NCI-H146 (cell line): ENCODE results near the gene KIAA1549.

Source experiments
- DNase-seq: peaks from one replicate; lab custom pipeline; 2025; lab: John Stamatoyannopoulos, UW

The KIAA1549 gene

GRCh38 chr7:138880881-138881578 lies 100.2 kb downstream of the KIAA1549 start:
- DNase-seq, result no peak

GRCh38 chr7:138879356-138879755 lies 101.8 kb downstream of the KIAA1549 start:
- no peak for DNase-seq

GRCh38 chr7:138878856-138879255 lies 102.3 kb downstream of the KIAA1549 start:
- DNase-seq, result no peak

GRCh38 chr7:138878051-138878450 lies 103.1 kb downstream of the KIAA1549 start:
- no peak for DNase-seq

GRCh38 chr7:138876326-138876725 lies 104.9 kb downstream of the KIAA1549 start:
- DNase-seq, result no peak

- DNase-seq, result no peak
Measured at GRCh38 chr7:138875794-138876193, 105.4 kb downstream of the KIAA1549 start.

GRCh38 chr7:138873220-138873892 lies 107.8 kb downstream of the KIAA1549 start:
- DNase-seq, result no peak

- no peak for DNase-seq
Measured at GRCh38 chr7:138872576-138872975, 108.6 kb downstream of the KIAA1549 start.

GRCh38 chr7:138871814-138872090 lies 109.4 kb downstream of the KIAA1549 start:
- no peak for DNase-seq

- DNase-seq, result no peak
Measured at GRCh38 chr7:138871065-138871813, 110.0 kb downstream of the KIAA1549 start.

- DNase-seq, result no peak
Measured at GRCh38 chr7:138869353-138869752, 111.8 kb downstream of the KIAA1549 start.

- no peak for DNase-seq
Measured at GRCh38 chr7:138868711-138869110, 112.5 kb downstream of the KIAA1549 start.

- no peak for DNase-seq
Measured at GRCh38 chr7:138867744-138868143, 113.4 kb downstream of the KIAA1549 start.

GRCh38 chr7:138866353-138866752 lies 114.8 kb downstream of the KIAA1549 start:
- no peak for DNase-seq

GRCh38 chr7:138865843-138866242 lies 115.3 kb downstream of the KIAA1549 start:
- no peak for DNase-seq

GRCh38 chr7:138864667-138865066 lies 116.5 kb downstream of the KIAA1549 start:
- no peak for DNase-seq

GRCh38 chr7:138863931-138864330 lies 117.3 kb downstream of the KIAA1549 start:
- no peak for DNase-seq

- DNase-seq, result no peak
Measured at GRCh38 chr7:138861051-138861450, 120.1 kb downstream of the KIAA1549 start.

GRCh38 chr7:138857728-138858127 lies 123.5 kb downstream of the KIAA1549 start:
- DNase-seq, result no peak

GRCh38 chr7:138854115-138854645 lies 127.0 kb downstream of the KIAA1549 start:
- no peak for DNase-seq

- no peak for DNase-seq
Measured at GRCh38 chr7:138853448-138853847, 127.7 kb downstream of the KIAA1549 start.

- DNase-seq, result no peak
Measured at GRCh38 chr7:138852469-138852868, 128.7 kb downstream of the KIAA1549 start.

- DNase-seq, result no peak
Measured at GRCh38 chr7:138849701-138850100, 131.5 kb downstream of the KIAA1549 start.
